ENCODE results near the gene MMP25.
"Not testable (repeated sequence)": the region's sequence is repeated elsewhere in the genome, so short reads cannot be mapped to it uniquely, and the experiment has no call there.

The MMP25 gene

DNA sequence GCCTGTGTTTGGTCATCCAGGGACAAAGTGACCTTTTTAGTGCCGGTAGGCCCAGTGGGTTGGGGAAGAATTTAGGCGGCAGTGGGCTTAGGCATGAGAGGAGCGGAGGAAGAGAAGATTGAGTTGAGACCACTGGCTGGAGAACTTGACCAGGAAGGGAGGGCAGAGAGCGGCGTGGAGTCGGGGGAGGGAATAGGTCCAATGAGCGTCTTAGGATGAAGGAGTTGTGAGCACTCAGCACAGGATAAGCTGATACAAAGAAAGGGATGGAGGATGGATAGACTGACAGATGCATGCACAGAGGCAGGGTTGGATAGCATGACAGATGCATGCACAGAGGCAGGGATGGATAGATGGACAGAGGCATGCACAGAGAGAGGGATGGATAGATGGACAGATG is 27.1 kb downstream of the MMP25 start:
- DNase-seq (ENCODE audit: low spot score) = no peak

DNA sequence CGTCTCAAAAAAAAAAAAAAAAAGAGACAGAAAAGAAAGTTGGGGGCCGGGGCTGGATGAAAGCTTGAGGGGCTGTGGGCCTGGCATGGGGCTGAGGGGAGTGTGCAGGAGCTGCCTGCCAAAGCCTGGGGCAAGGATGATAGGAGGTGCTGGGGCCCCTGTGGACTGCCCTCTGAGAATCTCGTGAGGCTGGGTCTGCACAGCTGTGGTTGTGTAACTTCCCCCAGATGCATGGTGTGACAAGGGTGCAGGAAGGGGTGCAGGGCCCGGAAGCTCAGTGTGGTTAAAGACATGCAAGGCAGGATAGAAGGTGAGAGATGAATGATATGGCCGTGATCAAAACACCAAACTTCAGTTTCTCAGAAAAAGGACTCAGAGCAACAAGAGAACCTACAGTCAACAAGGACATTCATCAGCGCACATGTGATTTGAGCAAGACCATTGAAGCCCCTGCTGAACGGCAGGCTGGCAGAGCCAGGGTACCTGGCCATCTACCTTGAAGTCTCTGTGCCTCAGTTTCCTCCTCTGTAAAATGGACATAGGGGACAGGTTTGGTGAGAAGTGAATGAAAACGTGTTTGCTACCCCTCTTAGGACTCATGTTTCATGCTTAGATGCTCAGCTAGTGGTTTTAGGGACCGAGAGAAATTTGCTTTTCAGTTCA is 28.6 kb downstream of the MMP25 start:
- no peak for DNase-seq (ENCODE audit: low spot score)

DNA sequence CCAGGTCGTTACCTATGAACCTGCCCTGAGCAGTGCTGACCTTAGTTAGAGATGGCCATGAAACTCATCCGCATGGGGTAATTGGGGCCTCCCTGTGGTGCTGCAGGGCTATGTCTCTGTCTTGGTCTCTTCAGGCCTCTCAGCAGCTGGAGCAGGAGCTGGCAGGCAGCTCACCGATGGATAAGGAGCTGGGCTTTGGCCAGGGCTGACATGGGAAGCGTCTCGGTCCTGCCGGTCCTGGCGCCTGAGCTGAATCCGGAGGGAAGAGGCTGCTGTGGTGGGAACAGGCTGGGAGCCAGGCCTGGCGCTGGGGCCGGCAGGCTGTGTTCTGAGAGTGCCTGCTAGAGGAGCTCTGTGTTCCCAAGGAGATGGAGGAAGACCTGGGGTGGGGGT is 29.2 kb downstream of the MMP25 start:
- DNase-seq (ENCODE audit: low spot score) = peak; percentile 34

DNA sequence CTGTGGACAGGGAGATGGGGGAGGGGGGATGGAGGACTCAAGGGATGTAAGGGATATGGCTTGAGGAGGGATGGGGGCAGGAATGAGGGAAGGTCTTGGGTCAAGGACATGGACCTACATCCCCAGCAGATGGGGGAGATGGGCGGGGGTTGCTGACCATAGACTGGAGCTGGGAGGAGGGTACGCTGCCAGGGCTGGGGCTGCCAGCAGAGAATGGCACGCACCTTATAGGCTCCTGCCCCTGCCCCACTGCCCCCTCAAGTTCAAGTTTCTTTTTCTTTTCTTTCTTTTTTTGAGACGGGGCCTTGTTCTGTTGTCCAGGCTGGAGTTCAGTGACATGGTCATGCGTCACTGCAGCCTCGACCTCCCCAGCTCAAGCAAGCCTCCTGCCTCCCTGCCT is 29.6 kb downstream of the MMP25 start:
- DNase-seq (ENCODE audit: low spot score) = not testable (repeated sequence)

DNA sequence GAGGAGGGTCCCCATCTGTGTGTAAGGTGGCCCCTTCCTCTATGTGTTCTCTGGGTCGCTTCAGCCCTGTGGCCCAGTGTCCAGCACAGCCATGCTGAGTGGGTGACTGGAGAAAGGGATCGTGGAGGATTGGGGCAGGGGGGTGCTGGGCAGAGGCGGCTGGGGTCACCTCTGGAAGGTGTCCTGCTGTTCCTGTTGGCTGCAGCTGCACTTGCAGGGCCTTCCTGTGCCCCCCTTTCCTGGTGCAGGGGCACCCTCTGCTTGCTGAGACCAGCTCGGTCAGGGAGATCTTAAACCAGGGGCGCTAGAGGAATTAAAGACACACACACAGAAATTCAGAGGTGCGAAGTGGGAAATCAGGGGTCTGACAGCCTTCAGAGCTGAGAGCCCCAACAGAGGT is 30.2 kb downstream of the MMP25 start:
- DNase-seq (ENCODE audit: low spot score) = no peak

DNA sequence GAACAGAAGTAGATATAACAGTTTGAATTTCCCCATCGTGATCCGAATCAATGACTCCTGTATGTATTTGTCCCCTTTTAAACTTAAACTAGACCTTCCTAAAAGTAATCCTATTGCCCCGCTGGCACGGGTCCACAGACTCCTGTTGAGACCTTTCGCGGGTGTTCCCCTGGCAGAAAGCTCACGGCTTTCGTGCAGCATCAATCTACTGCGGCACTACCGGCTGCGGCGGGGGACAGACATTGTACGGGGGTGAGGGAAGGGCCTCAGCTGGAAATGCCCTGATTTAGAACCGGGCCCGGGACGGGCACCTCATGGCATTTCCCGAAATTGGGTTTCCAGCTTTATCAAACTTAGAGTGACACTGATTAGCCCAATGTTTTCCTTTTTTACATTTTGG is 33.7 kb downstream of the MMP25 start:
- DNase-seq (ENCODE audit: low spot score) = no peak

DNA sequence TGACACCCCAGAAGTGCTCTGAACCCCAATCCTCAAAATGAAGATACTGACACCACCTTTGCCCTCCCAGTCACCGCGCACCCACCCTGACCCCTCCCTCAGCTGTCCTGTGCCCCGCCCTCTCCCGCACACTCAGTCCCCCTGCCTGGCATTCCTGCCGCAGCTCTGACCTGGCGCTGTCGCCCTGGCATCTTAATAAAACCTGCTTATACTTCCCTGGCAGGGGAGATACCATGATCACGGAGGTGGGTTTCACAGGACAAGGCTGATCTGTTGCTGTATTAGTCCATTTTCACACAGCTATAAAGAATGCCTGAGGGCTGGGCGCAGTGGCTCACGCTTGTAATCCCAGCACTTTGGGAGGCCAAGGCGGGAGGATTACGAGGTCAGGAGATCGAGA is 35.6 kb downstream of the MMP25 start:
- DNase-seq (ENCODE audit: low spot score) = not testable (repeated sequence)

DNA sequence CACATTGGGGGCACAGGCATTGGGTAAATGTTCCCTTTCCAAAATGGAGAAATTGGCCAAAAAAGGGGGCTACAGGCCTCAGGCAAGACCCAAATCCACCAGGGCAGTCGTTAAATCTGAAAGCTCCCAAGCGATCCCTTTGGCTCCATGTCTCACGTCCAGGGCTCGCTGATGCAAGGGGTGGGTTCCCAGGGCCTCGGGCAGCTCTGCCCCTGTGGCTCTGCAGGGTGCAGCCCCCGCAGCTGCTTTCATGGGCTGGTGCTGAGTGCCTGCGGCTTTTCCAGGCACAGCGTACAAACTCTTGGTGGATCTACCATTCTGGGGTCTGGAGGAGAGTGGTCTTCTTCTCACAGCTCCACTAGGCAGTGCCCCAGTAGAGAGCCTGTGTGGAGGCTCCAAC is 37.0 kb downstream of the MMP25 start:
- DNase-seq (ENCODE audit: low spot score) = not testable (repeated sequence)

DNA sequence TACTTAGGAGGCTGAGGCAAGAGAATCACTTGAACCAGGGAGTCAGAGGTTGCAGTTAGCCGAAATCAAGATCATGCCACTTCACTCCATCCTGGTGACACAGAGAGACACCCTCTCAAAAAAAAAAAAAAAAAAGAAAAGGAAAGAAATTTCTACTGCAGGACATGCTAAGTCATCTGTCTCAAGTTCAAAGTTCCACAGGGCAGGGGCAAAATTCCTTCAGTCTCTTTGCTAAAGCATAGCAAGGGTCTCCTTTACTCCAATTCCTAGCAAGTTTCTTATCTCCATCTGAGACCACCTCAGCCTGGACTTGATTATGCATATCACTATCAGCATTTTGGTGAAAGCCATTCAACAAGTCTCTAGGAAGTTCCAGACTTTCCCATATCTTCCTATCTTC is 38.1 kb downstream of the MMP25 start:
- DNase-seq (ENCODE audit: low spot score) = no peak

DNA sequence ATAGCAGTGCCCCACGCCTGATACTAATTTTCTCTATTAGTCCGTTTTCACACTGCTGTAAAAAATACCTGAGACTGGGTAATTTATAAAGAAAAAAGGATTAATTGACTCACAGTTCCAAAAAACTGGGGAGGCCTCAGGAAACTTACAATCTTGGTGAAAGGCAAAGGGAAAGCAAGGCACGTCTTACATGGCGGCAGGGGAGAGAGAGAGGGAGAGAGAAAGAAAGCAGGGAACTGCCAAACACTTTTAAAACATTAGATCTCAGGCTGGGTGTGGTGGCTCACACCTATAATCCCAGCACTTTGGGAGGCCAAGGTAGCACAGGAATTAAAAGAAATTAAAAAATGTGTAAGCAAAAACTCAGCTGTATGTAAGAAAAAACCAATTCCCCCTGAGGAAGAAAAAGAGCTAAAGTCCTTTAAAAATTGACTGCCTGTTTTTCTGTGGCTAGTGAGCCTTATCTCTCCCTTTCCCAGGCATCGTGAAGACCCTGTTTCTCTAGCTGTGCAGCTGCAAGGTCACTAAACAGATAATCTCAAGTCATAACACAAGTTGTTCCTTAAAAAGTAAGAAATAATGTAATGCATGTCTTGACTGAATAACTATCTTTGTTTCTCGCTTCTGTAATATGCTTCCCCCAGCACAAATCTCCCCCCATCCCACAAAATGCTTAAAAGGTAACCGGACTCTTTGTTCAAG is 38.8 kb downstream of the MMP25 start:
- no peak for DNase-seq (ENCODE audit: low spot score)

DNA sequence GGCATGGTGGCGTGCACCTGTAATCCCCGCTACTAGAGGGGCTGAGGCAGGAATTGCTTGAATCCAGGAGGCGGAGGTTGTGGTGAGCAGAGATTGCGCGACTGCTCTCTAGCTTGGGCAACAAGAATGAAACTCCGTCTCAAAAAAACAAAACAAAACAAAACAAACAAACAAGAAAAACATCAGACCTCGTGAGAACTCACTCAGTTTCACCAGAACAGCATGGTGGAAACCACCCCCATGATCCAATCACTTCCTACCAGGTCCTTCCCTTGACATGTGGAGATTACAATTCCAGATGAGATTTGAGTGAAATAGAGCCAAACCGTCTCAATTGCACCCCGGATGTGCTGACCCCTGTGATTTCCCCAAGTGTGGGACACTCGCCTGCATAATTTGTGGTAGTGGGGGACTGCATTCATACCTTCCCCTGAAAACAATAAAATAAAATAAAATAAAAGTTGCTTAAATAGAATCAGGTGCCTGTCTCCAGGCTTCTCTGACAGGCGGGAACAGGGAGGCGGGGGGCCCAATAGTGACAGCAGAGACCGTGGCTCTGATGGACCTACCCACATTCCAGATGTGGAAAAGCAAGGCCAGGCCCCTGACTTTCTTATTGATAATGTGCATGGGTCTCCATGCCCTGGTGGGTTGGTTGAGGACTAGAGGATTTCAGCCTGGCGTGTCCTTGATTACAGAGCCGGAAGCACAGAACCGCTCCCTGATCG is 39.7 kb downstream of the MMP25 start:
- no peak for DNase-seq (ENCODE audit: low spot score)

DNA sequence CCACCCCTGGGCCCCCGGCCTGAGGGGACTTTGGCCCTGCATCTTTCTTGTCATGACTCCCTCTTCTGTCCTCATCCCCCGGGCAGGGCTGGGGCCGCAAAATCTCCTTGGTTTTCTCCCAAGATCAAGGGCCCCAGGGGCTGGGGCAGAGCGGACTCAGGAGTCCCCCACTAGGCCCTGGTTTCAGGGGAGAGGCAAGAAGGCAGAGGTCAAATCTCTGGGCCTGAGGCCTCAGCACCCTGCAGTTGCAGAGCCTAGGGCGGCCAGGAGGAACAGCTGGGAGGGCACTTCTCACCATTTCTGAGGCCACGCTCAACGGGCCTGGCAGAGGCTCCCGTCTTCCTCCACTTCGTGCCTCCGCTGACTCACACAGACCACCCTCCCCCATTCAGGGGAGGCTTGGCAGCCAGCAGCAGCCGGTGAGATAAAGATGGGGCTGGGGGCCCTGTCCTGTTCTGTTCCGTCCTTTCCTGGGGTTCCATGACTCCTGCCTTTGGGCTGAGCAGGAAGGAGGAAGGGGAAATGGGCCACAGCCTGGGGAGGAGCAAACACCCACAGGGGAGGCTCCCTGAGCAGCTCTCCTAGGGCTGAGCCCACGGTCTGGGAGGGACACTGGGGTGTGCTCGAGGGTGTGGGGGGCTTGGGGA is 40.4 kb downstream of the MMP25 start:
- DNase-seq (ENCODE audit: low spot score) = peak; percentile 5

DNA sequence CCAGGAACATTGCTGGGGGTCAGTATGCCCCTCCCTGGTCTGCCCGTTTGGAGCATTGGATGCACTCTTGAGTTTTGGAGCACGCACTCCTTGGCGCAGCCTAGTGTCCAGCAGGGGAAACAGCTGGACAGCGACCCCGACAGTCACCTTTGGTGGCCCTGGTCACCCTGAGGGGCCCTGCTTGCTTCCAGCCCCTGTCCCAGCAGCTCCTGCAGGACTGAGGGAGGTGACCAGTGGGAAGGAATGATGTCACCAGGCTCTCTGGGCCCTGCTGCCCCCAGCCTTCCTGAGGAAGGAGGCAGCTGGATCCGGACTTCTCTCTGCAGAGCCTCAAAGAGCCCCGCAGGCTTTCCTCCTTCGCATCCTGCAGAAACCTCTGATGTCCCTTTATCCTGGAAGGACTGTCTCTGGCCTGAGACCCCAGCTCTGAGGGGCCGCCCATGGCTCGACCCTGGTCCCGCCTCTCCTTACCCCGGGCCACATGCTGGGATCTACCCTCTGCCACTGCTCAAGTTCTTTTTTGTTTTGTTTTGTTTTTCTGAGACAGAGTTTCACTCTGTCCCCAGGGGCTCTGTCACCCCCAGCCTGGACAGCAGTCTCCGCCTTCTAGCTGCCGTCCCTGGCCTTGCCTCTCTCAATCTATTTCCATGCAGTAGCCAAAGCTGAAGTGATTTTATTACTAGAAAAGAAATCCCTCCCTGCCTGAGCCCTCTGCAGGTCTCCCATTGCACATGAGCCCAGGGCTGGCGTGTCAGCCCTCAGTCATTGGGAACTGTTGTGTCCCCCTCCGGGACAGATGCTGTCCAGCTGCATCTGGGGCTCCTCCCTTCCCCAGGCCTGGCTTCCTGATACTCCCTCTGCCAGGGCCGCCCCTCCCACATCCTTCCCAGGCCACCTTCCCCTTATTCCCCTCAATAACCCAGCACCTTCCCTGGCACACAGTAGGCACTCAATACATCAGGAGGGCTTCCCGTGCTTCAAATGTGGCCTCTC is 41.2 kb downstream of the MMP25 start:
- DNase-seq (ENCODE audit: low spot score) = peak; percentile 38

DNA sequence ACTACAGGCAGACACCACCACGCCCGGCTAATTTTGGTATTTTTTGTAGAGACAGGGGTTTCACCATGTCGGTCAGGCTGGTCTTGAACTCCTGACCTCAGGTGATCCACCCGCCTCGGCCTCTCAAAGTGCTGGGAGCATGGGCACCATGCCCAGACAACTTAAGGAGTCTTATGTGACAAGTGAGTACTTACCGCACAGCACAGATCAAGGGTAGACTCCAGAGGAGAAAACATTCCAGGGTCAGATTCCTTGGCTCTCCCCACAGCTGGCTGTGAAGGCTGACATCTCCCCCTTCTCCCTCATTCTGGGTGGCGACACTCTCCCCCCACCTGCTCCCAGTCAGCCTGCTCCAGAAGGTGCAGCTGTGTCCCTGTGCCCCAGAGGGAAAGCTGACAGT is 42.1 kb downstream of the MMP25 start:
- DNase-seq (ENCODE audit: low spot score) = peak; percentile 3

DNA sequence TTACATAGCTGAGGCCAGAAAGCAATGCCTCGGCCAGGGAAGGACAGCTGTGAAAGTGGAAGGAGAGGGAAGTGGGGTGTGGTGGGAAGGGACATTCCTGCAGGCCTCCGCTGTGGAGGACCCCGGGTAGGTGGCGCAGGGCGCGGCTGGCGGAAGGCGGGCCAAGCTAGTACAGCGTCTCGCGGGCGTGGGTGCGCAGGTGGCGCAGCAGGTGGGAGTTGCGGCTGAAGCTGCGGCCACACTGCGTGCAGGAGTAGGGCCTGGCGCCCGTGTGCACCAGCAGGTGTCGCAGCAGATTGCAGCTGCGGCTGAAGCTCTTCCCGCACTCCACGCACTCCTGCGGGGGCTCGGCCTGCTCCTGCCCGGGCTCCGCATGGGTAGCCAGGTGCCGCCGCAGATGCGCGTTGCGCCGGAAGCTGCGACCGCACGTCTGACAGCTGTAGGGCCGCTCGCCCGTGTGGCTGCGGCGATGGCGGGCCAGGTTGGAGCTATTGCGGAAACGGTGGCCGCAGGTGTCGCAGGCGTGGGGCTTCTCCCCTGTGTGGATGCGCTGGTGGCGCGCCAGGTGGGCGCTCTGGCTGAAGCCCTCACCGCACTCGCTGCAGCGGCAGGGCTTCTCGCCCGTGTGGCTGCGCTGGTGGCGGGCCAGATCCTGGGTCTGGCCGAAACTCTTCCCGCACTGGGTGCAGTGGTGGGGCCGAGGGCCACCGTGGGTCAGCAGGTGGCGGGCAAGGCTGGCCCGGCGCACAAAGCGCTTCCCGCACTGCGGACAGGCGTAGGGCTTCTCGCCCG is 42.8 kb downstream of the MMP25 start:
- DNase-seq (ENCODE audit: low spot score) = peak; percentile 16

DNA sequence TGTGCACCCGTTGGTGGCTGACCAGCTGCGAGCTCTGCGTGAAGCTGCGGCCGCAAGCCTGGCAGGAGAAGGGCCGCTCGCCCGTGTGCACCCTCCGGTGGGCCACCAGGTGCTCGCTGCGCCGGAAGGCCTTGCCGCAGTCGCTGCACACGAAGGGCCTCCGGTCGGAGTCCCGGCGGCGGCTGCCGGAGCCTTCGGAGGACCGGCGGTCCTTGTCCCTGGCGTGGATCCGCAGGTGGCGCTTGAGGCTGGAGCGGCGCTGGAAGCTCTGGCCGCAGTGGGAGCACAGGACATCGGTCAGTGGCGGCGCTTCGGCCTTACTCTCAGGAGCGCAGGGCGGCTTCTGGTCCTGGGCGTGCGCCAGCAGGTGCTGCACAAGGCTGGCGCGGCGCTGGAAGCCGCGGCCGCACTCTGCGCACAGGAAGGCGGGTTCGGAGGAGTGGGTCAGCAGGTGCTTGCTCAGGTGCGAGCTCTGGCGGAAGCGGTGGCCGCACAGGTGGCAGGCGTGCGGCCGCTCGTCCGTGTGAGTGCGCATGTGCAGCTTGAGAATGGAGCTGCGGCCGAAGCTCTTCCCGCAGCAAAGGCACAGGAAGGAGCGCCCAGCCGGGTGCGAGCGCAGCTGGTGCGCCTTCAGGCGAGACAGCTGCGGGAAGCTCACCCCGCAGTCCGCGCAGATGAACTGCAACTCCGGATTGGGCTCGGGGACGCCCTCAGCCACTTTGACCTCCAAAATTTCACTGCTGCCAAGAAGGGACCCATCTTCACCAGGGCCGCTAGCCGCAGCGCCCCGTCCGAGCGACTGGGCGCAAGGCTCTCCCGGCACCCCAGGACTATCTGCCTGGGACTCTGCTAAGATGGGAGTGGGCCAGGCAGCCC is 43.6 kb downstream of the MMP25 start:
- peak; percentile 8 for DNase-seq (ENCODE audit: low spot score)

DNA sequence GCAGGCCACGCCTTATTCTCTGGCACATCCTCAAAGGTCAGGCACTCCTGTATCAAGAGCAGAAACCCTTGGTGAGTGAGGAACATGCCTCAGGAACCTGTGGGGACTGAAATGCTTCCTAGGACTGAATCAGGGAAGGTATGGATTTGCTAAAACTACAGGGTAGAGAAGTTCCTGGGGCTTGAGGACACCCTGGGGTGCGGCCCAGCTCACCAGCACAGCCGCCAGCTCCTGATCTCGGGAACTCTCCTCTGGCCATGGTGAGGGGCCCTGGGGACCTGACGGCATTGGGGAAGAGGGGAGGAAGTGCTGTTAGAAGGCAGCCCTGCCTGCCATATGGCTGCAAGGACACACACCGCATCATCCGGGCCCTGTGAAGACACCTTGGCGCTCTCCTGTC is 45.2 kb downstream of the MMP25 start:
- no peak for DNase-seq (ENCODE audit: low spot score)

DNA sequence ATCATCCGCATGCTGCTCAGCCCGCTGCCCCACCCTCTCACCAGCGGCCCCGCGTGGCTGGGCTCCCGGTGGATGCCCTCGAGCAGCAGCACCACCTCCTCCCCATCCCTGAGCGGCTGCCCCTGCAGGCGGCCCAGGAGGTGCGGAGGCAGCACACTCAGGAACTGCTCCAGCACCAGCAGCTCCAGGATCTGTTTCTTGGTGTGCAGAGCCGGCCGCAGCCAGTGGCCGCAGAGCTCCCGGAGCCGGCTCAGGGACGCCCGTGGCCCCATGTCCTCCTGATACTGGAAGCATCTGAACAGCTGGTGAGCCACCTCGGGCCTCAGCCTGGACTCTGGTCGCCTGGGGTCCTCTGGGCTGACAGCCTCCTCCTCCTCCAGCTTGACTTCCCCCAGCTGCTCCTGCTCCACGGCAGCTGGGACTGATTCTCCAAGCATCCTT is 46.2 kb downstream of the MMP25 start:
- DNase-seq (ENCODE audit: low spot score) = no peak

DNA sequence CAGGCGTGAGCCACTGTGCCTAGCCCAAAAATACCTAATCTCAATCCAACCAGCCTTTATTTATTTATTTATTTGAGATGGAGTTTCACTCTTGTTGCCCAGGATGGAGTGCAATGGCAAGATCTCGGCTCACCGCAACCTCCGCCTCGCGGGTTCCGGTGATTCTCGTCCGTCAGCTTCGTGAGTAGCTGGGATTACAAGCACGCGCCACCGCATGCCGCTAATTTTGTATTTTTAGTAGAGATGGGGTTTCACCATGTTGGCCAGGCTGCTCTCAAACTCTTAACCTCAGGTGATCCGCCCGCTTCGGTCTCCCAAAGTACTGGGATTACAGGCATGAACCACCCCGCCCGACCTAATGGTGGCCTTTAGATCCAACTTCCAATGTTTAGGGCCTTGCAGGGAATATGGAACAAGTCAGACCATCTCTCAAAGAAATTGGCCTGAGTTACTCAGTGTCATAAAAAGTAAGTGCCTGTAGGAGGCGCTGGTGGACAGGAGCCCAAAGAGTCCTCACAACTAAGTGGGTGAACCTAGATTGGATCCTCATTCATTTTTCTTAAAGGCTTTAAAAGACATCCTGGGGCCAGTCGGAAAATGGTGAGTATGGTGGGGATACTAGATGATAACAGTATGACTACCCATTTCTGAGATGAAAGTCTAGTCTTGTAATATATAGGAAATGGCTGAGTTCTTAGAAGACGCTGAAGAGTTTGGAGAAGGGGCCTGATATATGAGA is 48.1 kb downstream of the MMP25 start:
- DNase-seq (ENCODE audit: low spot score) = peak; percentile 79
